Germinal center (tissue), 1 donor: ENCODE data around the gene DPH1.
A peak's percentile ranks its signal among the peaks of the same experiment; 100 is the strongest.

Source experiments
- DNase-seq: peaks from one replicate; pipeline ENCODE4 v3.0.0; 2012; ENCODE audit warnings: mixed read lengths, low spot score

Gene DPH1

GRCh38 chr17:2027528-2028233, 2.3 kb upstream of the DPH1 start:
- no peak for DNase-seq

DNA sequence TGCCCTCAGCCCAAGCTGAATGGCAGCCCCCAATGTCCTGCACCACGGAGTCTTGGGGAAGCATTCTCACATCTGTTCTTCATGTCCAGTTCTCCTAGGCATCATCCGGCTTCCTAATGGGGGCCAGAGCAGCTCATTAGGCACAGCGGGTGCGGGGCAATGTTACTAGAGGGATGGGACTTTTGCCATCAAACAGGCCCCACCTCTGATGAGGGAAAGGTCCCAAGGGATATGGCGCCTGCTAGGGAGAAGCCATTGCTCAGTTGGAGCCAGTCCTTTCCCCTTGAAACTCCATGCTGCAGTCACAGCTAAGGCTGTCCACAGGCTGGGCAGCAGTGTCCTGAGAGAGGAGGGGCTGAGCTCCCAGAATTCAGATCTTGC, 1.7 kb upstream of the DPH1 start:
- DNase-seq: no peak

DNA sequence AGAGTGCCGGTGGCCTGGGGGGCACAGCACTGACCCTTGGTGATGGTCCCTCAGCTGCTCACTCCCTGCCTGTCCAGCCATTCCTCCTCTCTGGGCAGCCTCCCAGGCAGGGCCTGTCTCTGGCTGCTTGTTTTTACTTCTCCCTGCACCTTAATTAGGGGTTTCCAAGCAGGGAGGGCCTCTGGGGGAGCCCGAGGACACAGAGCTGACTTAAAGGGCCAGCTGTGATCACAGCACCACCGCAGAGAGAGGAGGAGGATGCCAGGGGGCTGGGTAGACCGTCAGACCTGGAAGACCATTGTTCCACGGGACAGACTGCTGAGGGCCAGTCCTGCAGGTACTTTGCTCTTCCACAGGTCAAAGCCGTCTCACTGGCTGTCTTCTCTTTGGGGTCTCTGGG, 1.2 kb upstream of the DPH1 start:
- no peak for DNase-seq

DNA sequence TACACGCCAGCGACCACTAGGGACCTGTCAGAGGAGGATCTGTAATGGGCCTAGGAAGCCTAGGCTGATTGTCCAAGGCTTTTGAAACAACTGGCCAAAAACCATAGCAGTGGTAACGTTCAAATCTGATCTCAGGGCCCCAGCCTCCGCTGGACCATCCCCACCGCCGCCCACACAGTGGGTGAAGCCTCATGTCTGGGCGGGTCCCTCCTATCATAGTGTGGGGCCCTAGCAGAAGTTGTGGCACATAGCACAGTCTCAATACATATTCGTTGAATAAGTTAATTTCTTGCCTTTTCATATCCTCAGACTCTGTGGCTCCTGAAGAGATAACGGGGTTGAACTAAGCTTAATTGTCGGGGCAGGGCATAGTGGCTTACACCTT, 818 bp downstream of the DPH1 start:
- DNase-seq: no peak

GRCh38 chr17:2033153-2033552, 3.2 kb downstream of the DPH1 start:
- DNase-seq: no peak

GRCh38 chr17:2034157-2034556, 4.2 kb downstream of the DPH1 start:
- DNase-seq: no peak

GRCh38 chr17:2034806-2035540, 5.0 kb downstream of the DPH1 start:
- peak; percentile 70 for DNase-seq

DNA sequence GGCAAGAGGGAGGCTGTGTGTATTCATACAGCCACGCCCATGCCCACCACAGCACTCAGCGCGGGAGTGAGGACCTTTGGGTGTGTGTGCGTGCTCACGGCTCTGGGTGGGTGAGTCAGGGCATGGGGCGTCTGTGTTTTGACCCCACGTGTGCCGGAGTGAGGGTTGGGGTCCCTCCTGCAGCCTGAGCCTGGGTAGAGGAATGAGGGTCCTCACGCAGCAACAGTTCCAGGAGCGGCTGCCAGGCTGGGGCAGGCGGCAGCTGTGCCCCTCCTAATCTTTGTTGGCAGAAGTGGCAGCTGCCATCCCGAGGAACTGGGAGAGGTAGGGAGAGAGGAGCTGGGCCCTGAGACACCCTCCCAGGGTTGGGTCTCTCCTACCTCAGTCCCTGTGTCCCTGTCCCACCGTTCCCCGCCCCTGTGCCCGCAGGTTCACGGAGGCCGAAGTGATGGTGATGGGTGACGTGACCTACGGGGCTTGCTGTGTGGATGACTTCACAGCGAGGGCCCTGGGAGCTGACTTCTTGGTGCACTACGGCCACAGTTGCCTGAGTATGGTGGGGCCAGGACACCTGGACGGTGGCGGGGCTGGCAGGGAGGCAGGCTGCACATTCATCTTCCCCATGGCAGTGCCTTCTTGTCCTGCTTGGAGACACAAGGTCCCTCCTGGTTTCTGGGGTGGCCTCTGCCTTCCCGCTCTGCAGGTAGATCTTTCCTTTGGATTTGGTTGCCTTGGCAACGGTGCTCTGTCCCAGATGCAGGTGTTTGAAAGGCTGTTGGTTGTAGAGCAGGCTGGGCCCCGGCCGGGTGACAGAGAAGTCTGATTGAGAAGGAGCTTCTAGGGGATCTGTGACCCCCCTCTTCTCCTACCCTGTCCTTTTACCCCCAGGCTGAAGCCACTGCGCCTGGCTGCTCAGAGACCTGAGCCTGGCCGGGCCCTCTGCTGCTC, 5.9 kb downstream of the DPH1 start:
- no peak for DNase-seq

GRCh38 chr17:2037155-2037554, 7.2 kb downstream of the DPH1 start:
- DNase-seq: no peak

- no peak for DNase-seq
Measured at GRCh38 chr17:2040219-2040827, 10.4 kb downstream of the DPH1 start.

DNA sequence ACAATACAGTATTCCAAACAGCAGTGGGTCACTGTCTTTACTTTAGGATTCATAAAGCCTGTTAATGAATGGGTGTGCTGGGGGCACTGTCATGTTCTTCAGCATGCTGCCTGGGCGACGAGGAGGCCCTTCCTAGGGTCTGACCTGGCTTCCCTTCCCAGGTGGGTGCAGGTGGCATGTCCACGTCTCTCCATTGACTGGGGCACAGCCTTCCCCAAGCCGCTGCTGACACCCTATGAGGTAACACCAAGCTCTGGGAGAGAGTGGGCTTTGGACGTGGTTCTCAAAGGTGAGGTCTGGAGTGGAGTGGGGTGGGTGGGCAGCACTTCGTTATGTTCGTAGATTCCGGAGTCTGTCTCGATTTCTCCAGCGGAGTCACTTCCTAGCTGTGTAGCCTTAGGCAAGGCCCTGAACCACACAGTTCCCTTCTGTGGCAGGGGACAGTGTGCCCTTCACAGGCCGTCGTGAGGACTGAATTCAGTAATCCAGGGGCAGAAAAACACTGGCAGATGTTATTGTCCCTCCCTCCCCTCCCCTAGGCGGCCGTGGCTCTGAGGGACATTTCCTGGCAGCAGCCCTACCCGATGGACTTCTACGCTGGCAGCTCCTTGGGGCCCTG, 11.1 kb downstream of the DPH1 start:
- DNase-seq: no peak

DNA sequence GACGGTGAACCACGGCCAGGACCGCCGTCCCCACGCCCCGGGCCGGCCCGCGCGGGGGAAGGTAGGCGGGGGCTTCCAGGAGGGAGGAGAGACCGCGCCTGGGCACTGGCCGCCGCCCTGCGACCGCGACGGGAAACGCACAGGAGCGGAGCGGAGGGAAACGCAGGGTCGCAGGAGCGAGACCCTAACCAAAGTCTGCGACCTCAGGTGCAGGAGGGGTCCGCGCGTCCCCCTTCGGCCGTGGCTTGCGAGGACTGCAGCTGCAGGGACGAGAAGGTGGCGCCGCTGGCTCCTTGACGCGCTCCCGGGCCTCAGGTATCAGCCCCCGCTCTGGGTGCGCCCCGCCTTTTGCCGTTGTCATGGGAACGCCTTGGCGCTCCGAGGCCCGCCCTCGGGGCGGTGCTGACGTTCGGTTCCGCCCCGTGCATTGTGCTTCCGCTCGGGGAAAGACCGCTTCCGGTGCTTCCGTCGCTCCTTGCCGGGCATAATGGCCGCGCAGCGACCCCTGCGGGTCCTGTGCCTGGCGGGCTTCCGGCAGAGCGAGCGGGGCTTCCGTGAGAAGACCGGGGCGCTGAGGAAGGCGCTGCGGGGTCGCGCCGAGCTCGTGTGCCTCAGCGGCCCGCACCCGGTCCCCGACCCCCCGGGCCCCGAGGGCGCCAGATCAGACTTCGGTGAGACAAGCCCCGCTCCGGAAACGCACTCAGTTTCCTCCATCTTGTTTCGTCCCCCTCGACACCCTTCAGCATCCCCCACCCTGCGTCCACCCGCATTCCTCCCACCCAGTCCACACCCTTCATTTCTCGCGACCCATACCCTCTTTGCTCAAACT, 11.8 kb downstream of the DPH1 start, which contains the start of gene OVCA2:
Gene OVCA2 (plus strand): TSS at position 462 of the 829 bp plus-strand sequence. CDS start 26 bp downstream, at position 488.
- DNase-seq: peak; percentile 95

DNA sequence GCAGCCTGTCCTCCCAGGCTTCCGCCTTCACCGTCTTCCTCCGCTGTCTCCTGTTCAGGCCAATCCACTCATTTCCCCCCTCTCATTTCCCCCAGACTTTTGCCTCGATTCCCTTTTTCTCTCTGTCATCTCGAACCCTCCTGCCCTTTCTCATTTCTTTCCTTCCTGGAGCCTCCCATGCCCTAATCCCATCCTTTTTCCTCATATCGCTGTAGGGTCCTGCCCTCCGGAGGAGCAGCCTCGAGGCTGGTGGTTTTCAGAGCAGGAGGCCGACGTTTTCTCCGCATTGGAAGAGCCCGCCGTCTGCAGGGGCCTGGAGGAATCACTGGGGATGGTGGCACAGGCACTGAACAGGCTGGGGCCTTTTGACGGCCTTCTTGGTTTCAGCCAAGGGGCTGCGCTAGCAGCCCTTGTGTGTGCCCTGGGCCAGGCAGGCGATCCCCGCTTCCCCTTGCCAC, 12.5 kb downstream of the DPH1 start:
- DNase-seq: no peak

- DNase-seq: no peak
Measured at GRCh38 chr17:2042933-2043332, 13.0 kb downstream of the DPH1 start.

DNA sequence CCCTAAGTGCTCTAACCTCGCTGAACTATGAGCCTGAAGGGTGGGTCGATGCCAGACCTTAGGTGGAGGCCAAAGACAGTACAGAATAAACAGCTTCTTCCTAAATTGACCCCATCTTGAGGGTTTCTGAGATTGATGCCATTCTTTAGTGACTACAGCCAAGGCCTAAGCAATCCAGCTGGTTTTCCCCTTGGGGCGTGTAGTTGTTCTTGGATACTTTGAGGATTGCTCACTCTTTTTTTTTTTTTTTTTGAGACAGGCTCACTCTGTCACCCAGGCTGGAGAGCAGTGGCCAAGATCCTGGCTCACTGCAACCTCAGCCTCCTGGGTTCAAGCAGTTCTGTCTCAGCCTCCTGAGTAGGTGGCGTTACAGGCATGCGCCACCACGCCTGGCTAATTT, 13.8 kb downstream of the DPH1 start:
- no peak for DNase-seq

GRCh38 chr17:2044263-2044894, 14.4 kb downstream of the DPH1 start:
- no peak for DNase-seq

- no peak for DNase-seq
Measured at GRCh38 chr17:2047590-2047989, 17.6 kb downstream of the DPH1 start.

DNA sequence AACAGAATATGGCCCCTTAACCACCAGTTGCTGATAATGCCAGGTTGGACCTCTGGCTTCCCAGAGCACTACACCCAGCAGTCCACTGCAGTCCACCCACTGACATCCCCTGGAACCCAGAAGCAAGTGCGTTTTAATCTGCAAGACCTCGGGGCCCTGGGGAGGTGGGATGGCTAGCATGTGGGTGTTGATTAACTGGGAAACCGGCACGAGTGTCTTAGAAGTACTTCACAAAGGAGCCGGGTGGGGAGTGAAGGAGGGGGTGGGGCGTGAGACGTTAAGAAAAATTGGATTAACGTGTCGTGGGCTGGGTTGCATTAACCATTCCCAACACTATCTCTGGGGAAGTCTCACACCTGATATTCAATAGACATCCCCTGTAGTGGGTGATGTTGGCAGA, 18.9 kb downstream of the DPH1 start:
- DNase-seq: no peak

DNA sequence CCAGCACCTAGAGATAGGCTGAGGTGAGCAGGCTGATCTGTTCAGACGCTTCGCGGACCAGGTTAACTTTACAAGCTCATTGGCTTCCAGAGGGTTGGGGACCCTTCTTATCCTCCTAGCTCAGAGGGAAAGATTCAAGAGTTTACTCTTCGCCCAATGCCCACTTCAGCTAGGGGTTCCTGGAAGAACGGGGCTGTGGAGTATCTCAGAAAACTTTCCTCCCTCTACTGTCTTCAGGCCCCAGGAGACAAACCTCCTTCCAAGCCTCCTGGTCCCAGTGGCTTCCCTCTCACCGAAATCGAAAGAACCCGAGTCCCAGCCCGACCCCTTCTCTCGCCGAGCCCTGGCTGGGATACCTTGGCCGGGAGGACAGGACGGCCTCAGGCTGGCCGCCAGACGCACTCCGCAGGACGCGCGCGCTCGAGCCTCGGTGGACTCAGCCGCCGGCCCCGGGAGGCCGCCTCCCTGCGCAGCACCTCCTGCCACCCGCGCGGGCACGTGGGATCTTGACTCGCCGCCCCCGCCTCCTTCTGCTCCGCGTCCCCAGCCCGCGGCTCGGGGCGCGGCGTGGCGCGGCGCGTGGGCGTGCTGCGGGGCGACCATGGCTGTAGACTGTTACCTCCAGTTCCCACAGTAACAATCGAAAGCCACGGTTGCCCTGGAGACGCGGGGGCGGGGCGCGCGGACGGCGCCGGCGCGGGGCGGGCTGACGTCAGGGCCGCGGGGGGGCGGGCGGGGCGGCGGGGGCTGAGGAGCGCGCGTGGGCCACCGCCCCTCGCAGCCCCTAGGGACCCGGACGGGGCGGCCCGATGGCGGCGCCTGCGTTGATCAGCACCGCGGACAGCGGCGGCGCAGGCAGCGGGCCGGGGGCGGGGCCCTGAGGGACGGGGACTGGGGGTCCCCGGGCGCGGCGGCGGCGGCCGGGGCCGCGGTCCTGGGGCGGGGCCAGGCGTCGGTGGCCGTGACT, 19.7 kb downstream of the DPH1 start:
- DNase-seq: peak; percentile 90
